NCI-H1930 (cell line): ENCODE results near the gene BAZ2B.
"Not testable (repeated sequence)": the region's sequence is repeated elsewhere in the genome, so short reads cannot be mapped to it uniquely, and the experiment has no call there.

Experiments
- DNase-seq, 2 experiments: peaks; one replicate each; lab custom pipeline; 2025; lab: John Stamatoyannopoulos, UW

Gene BAZ2B

GRCh38 chr2:159535261-159535660 lies 81.1 kb downstream of the BAZ2B start:
- DNase-seq, result not testable (repeated sequence)

- no peak for DNase-seq
These were observed 84.9 kb downstream of the BAZ2B start for GRCh38 chr2:159531475-159531874.

GRCh38 chr2:159526433-159526832 lies 89.9 kb downstream of the BAZ2B start:
- DNase-seq, result no peak

GRCh38 chr2:159525012-159525411 lies 91.3 kb downstream of the BAZ2B start:
- no peak for DNase-seq

- DNase-seq, result no peak
These were observed 95.1 kb downstream of the BAZ2B start for GRCh38 chr2:159521272-159521671.

GRCh38 chr2:159518321-159519005 lies 97.9 kb downstream of the BAZ2B start:
- no peak for DNase-seq

- DNase-seq, result peak; percentile 80 to 89
These were observed 100.0 kb downstream of the BAZ2B start for GRCh38 chr2:159516241-159516758.

GRCh38 chr2:159515441-159515840 lies 100.9 kb downstream of the BAZ2B start:
- no peak for DNase-seq

- DNase-seq, result no peak
These were observed 102.6 kb downstream of the BAZ2B start for GRCh38 chr2:159513745-159514144.

GRCh38 chr2:159508140-159508539 lies 108.2 kb downstream of the BAZ2B start:
- DNase-seq, result no peak

- no peak for DNase-seq
These were observed 109.4 kb downstream of the BAZ2B start for GRCh38 chr2:159506764-159507440.

GRCh38 chr2:159506202-159506601 lies 110.1 kb downstream of the BAZ2B start:
- DNase-seq, result no peak

GRCh38 chr2:159505196-159505595 lies 111.2 kb downstream of the BAZ2B start:
- DNase-seq, result no peak

GRCh38 chr2:159501743-159502142 lies 114.6 kb downstream of the BAZ2B start:
- DNase-seq, result no peak

- no peak for DNase-seq
These were observed 118.5 kb downstream of the BAZ2B start for GRCh38 chr2:159497847-159498246.

GRCh38 chr2:159497256-159497655 lies 119.1 kb downstream of the BAZ2B start:
- no peak for DNase-seq

GRCh38 chr2:159489476-159489875 lies 126.9 kb downstream of the BAZ2B start:
- DNase-seq, result no peak

- DNase-seq, result no peak
These were observed 131.8 kb downstream of the BAZ2B start for GRCh38 chr2:159484532-159484931.

GRCh38 chr2:159476329-159476728 lies 140.0 kb downstream of the BAZ2B start:
- no peak for DNase-seq

GRCh38 chr2:159475793-159476192 lies 140.6 kb downstream of the BAZ2B start:
- DNase-seq, result no peak

GRCh38 chr2:159471340-159471739 lies 145.0 kb downstream of the BAZ2B start:
- DNase-seq, result no peak

GRCh38 chr2:159468257-159468656 lies 148.1 kb downstream of the BAZ2B start:
- DNase-seq, result no peak

- no peak for DNase-seq
These were observed 153.4 kb downstream of the BAZ2B start for GRCh38 chr2:159462961-159463360.
